Ovary (tissue), 1 donor: Measurements from ENCODE around the gene SPINT4.

ENCODE experiments used
- EP300 ChIP-seq: sonication (generic); formaldehyde crosslinking; IDR thresholded peaks from one replicate; pipeline ENCODE4 v1.6.1; 2017; ENCODE audit warnings: antibody characterized with exemption
- POLR2A ChIP-seq: fragments of 450-650 bp; IDR thresholded peaks from one replicate; pipeline ENCODE4 v1.6.1; 2017; ENCODE audit warnings: antibody characterized with exemption, mild to moderate bottlenecking, moderate library complexity

DNA sequence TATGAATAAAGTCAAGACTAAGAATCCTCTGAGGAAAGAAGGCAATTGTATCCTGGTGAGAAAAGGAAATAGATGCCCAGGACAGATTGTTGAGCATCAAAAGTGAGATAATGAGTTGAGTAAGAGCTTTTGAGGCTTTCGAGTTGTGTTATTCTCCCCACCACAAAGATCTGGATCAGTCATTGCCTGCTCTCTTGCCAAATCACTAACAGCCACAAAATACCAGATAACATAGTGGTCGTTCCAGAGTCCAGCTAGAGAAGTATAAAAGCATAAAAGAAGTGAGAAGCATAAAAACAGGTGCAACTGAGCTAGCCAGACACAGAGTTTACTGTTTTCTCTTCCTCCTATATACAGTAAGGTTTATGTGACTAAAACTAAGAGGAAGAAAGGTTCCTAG lies 4.9 kb downstream of the SPINT4 start:
- TF ChIP-seq POLR2A (no peak), EP300 (no peak)
